OCI-LY7 (cell line): ENCODE results near the gene ZBTB11. TPM values are rescaled to one million over a fixed set of nuclear protein-coding genes. Genes with fewer than 3 reads are reported as not detected.

Experiments used
- BruUV-seq: library from RNA; stranded (reverse); fragments of 400-500 nt; replicated peaks from 2 replicates; lab custom pipeline; 2021; lab: Mats Ljungman, UMichigan
- CTCF ChIA-PET: fragments of 300-600 bp; sonication (Branson Sonifier 250); formaldehyde crosslinking; loops from one replicate; lab custom pipeline; 2022; ENCODE audit warnings: antibody characterized with exemption; ENCODE audit not compliant: unreplicated experiment; lab: Charles Lee
- POLR2A ChIA-PET: fragments of 300-600 bp; sonication (Branson Sonifier 250); formaldehyde crosslinking; loops from one replicate; lab custom pipeline; 2022; ENCODE audit warnings: antibody characterized with exemption; lab: Charles Lee
- DNase-seq: peaks from one replicate; pipeline ENCODE4 v3.0.0-alpha.2; 2015; ENCODE audit warnings: low spot score
- H2AFZ ChIP-seq: fragments of 200-600 bp; sonication (generic), shearing (Covaris generic); 2 replicates; pipeline ENCODE4 v1.6.1; 2014; ENCODE audit warnings: mild to moderate bottlenecking, antibody characterized with exemption, low read length, moderate library complexity
- H3K27ac ChIP-seq: fragments of 200-600 bp; sonication (generic); 2 replicates; pipeline ENCODE4 v1.5.1; 2014; ENCODE audit warnings: mixed run types, low read depth, mild to moderate bottlenecking, moderate library complexity, low read length, inconsistent platforms; ENCODE audit not compliant: poor library complexity, severe bottlenecking
- H3K36me3 ChIP-seq: fragments of 200-600 bp; sonication (generic); 2 replicates; pipeline ENCODE4 v1.6.1; 2014; ENCODE audit warnings: mild to moderate bottlenecking, antibody characterized with exemption, low read length, moderate library complexity, mixed read lengths; ENCODE audit not compliant: insufficient read depth
- H3K4me1 ChIP-seq: fragments of 200-600 bp; sonication (generic); 2 replicates; pipeline ENCODE4 v1.5.1; 2014; ENCODE audit warnings: mild to moderate bottlenecking, low read length; ENCODE audit not compliant: insufficient read depth, poor library complexity, severe bottlenecking
- H3K4me2 ChIP-seq: fragments of 200-600 bp; sonication (generic); 2 replicates; pipeline ENCODE4 v1.6.1; 2014; ENCODE audit warnings: mild to moderate bottlenecking, low read length
- H3K4me3 ChIP-seq: fragments of 200-600 bp; sonication (generic); 2 replicates; pipeline ENCODE4 v1.5.1; 2014; ENCODE audit warnings: mild to moderate bottlenecking, low read depth, low read length; ENCODE audit not compliant: poor library complexity, severe bottlenecking
- H3K79me2 ChIP-seq: fragments of 200-600 bp; sonication (generic); 2 replicates; pipeline ENCODE4 v1.6.1; 2016; ENCODE audit warnings: low read depth, mild to moderate bottlenecking, low read length, moderate library complexity, mixed read lengths; ENCODE audit not compliant: insufficient read depth
- H3K9me2 ChIP-seq: fragments of 200-600 bp; sonication (generic); 2 replicates; pipeline ENCODE4 v1.6.1; 2016; ENCODE audit warnings: mild to moderate bottlenecking, low read length, mixed read lengths; ENCODE audit not compliant: insufficient read depth
- H3K9me3 ChIP-seq: fragments of 200-600 bp; sonication (generic); 2 replicates; pipeline ENCODE4 v1.6.1; 2014; ENCODE audit warnings: mild to moderate bottlenecking, mixed run types, low read length, mixed read lengths
- H4K20me1 ChIP-seq: fragments of 200-600 bp; sonication (generic); 2 replicates; pipeline ENCODE4 v1.6.1; 2014; ENCODE audit warnings: mild to moderate bottlenecking, antibody characterized with exemption, low read length, moderate library complexity, mixed read lengths; ENCODE audit not compliant: insufficient read depth
- CTCF ChIP-seq: fragments of 200-600 bp; sonication (generic); conservative IDR thresholded peaks from 2 replicates; pipeline ENCODE4 v1.5.1; 2014; ENCODE audit warnings: mild to moderate bottlenecking, antibody characterized with exemption, low read length, moderate library complexity, mixed read lengths
- EZH2phosphoT487 ChIP-seq: fragments of 200-600 bp; sonication (generic); IDR thresholded peaks from 2 replicates; pipeline ENCODE4 v1.6.1; 2018; ENCODE audit warnings: low read depth, borderline replicate concordance, mild to moderate bottlenecking, mixed run types, antibody characterized with exemption, low read length, moderate library complexity, mixed read lengths
- intact Hi-C: fragments of 100-400 bp; cut with micrococcal nuclease; formaldehyde crosslinking; loops from one replicate; pipeline ENCODE4 v1.10.0; 2022; ENCODE audit not compliant: unreplicated experiment
- total RNA-seq, 2 experiments: library from RNA; depleted of rRNA in 1 of 2; stranded (reverse); fragments of >200 nt in 1 of 2; shearing (Covaris generic) in 1 of 2; gene quantifications; 2 replicates each; pipeline ENCODE4 v1.2.3, GENCODE V29; 2014 to 2022

Gene ZBTB11
- total RNA-seq, 2 experiments from 2014 or later, result 21.5 to 26.8 TPM

GRCh38 chr3:101722394-101723173 is 45.7 kb upstream of the ZBTB11 start:
- DNase-seq, result peak; percentile 93
- peak overlapping the region; percentile 92 for H3K27ac ChIP-seq
- intact Hi-C loops, result loop anchor here (1.0 to 5.0 kb wide), 3 partner anchors 21 to 70 kb away; partner anchors contain the start of gene RPL24
- H4K20me1 ChIP-seq, result no peaks in the 10 kb centered on the region
- TF ChIP-seq EZH2phosphoT487 (no peak), CTCF (no peak)
- ChIA-PET CTCF (no interaction called here), POLR2A (interaction anchor here (0.7 to 5.4 kb wide), 12 partner anchors 11 to 202 kb away, joined by 3 to 67 read pairs (median 5); partner anchors contain the start of genes NXPE3, RPL24 and ZBTB11)
- H3K4me2 ChIP-seq, result peak overlapping the region; percentile 80
- H3K9me2 ChIP-seq, result no peaks in the 10 kb centered on the region
- H3K79me2 ChIP-seq, result peaks cover 34% of the 10 kb centered on the region
- peak overlapping the region; percentile 57 for H3K4me3 ChIP-seq
- no TSS peak for BruUV-seq
- peaks cover 51% of the 10 kb centered on the region for H3K4me1 ChIP-seq
- peaks cover 15% of the 10 kb centered on the region for H3K36me3 ChIP-seq
- peaks cover 4% of the 10 kb centered on the region; the same call in 1 of the 2 replicates for H3K9me3 ChIP-seq
- H2AFZ ChIP-seq, result peak overlapping the region; percentile 16; the same call in 1 of the 2 replicates

DNA sequence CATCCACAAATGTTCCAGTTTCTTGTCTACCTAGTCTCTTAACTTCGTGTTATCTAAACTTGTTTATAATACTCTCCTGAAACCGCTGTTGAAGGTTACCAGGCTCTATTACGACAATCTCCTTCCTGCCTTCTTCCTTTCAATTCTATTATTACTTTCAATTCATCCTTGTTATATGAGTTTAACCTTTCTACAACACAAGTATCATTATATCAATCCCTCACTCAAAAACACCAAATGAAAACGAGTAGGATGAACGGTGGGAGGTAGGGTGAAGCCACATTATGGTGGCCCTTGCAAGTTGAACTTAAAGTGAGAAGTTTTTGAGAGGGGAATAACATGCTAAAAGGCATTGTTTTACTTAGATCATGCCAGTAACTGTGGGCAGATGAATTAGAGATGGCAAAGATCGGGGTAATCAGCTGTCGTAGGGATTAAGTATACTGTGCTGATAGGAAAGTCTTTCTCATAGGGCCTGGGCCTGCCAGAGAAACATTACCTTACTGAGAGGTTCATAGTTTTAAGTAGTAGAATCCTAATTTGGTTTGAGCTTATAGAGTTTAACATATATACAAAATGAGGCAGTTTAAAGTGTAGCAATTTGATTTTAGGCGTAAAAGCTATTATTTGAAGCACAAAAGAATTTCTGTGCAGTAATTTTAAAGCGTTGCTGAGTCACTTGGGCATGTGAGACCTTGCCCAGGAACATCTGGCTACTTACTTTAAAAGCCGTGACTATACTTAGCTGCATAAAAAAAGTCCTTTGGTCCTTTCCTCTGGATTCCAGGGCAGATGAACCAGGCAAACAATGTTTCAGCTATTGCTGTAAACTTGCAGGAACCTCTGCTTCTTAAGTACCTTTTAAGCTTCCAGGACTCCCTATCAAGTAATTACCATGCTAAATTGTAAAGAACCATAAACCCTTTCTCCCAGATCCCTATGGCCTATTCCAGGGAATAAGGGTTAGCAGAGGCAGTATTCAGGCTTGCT is 44.2 kb upstream of the ZBTB11 start:
- Histone ChIP-seq H3K79me2 (peaks cover 20% of the 10 kb centered on the region), H3K4me1 (peaks cover 38% of the 10 kb centered on the region), H3K27ac (peak overlapping the region; percentile 92), H4K20me1 (no peaks in the 10 kb centered on the region), H3K36me3 (peaks cover under 1% of the 10 kb centered on the region; the same call in 1 of the 2 replicates), H2AFZ (peak overlapping the region; percentile 55; the same call in 1 of the 2 replicates), H3K4me2 (peak overlapping the region; percentile 80), H3K4me3 (peak overlapping the region; percentile 57), H3K9me2 (no peaks in the 10 kb centered on the region), H3K9me3 (peaks cover 4% of the 10 kb centered on the region; the same call in 1 of the 2 replicates)
- no TSS peak for BruUV-seq
- POLR2A ChIA-PET, result interaction anchor here (0.7 to 5.4 kb wide), 17 partner anchors 9 to 212 kb away, joined by 3 to 67 read pairs (median 5); partner anchors contain the start of genes NXPE3 and ZBTB11
- peak; percentile 39 for DNase-seq
- TF ChIP-seq CTCF, result no peak
- no peak for TF ChIP-seq EZH2phosphoT487
- CTCF ChIA-PET, result no interaction called here
- intact Hi-C loops, result loop anchor here (5.0 kb wide), 1 partner anchor 34 kb away; the partner anchor contains the start of gene RPL24
